GM21786 (cell line): ENCODE data around the gene NLRP1.
"Not testable (repeated sequence)": the region's sequence is repeated elsewhere in the genome, so short reads cannot be mapped to it uniquely, and the experiment has no call there.

Experiments
- ATAC-seq: cut with Tn5 transposase; IDR thresholded peaks from one replicate; pipeline ENCODE4 v1.9.1; 2021; ENCODE audit not compliant: unreplicated experiment

Gene NLRP1

DNA sequence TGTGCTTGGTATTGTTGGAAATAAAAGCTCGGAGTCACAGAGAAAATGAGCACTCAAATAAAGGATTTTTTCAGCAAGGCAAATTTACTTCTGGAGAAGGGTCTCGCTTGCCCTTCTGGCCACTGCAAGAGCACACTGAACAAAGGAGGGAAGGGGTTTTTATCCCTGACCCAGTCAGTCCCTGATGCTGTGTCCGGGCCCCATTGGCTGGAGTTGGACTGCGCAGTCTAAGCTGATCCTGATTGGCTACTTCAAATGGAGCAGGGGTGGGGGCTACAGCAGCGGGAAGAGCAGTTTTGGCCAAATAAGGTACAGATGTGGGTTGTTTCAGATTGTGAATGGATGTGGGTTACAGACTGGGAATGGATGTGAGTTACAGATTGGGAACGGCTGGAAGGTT lies 4.3 kb upstream of the NLRP1 start:
- ATAC-seq = no peak

DNA sequence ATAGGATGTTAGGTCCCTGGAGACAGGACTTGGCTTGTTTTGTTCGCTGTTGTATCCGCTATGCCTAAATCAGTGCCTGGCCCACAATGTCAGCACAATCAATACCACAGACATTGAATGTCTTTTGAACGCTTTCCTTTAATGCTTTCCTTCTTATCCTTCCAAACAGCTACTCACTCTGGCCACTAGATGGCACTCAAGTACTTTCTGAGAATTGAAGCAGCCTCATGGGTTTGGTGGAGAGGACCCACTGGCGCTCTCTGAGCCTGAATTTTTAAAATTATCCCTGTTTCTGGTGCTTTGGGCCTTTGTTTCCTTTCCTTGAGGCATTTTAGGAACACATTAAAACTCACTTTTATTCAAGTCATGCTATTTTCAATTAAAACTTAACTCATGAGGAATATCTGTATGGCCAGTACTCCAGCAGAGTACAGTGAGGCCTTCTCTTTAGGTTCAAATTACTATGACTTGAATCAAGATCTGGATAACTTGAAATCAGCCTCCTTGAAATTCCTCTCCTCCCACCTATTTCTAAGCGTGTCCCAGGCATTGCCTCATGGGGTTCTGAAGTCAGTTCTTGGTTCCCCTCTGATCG lies 3.2 kb upstream of the NLRP1 start:
- ATAC-seq = no peak

DNA sequence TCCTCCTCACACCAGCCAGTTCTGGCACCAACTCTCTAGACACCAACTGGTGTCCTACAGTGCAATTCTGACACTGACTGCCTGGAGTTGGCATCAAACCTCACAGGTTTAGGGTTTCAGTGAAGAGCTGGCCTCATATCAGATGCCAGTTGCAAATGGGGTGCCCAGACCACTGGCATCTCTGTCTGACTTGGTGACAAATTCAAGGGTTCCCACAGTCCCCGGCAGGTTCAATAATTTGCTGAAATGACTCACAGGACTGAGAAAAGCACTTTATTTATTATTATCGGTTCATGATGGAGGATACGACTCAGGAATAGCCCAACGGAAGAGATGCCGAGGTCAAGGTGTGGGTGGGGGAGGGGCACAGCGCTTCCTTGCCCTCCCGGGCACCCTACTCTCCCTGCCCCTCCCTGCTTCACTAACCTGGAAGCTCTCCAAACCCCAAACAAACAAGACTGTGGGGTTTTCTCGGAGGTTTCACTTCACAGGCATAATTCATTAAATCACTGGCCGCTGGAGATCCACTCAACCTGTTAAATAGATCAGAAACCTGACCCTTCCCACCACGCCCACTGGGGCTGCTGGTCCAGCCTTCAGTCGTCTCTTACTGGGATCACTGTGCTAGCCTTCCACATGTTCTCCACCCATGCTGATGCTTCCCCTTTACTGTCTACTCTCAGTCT lies 1.7 kb upstream of the NLRP1 start:
- no peak for ATAC-seq

DNA sequence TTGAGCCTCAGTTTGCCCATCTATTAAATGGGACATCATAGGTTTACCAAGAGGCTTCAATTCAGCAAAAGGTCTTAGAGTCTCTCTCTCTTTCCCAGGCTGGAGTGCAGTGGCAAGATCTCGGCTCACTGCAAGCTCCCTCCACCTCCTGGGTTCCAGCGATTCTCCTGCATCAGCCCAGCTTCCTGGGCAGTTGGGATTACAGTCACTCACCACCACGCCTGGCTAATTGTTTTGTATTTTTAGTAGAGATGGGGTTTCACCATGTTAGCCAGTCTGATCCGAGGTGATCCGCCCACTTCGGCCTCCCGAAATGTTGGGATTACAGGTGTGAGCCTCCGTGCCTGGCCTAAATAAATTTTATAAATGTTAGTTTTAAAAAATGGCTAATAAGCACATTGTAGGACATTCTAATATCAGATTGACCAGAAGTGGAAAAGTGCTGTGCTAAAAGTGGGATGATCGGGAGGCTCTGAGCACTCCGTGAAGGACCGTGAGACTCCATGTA lies 1.0 kb upstream of the NLRP1 start:
- ATAC-seq = no peak

DNA sequence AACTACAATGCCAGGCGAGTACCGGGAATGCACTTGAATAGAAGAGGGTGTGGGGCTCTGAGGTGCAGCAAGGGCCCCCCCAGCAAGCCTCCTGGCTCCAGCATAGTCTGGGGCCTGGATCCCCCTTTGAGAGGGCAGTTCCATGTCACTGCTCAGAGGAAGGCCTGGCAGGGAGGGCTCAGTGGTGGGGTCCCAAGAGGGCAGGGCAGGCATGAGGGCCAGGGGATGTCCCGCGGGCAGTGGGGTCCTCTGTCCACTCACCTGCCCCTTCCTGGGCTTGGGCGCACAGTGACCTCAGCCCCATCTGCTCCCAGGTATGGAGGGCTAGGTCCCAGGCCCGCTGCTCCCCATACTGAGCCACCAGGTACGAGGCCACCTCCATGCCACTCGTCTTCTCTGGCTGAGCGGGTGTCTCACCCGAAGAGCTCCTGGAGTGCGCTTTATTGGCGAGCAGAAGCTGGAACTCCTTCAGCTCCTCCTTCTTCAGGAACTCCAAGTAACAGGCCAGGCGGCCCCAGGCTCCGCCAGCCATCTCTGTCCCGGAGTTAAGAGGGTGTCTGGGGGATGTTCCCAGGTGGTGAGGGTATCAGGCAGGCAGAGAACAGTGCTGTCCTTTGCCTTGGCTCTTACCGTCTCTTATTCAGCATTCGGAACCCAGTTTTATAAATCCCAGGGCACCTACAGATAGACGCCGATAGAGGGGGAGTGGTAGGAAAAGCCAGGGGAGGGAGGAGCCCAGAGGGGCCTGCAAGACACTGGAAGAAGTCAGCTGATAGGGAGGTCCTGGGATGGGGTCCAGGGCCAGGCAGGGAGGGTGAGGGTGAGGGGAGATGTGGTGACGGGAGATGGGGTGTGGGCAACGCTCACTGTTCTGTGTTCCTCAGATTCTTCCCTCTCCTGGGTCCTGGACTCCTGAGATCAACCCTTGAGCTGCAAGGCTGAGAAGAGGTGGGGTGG lies 605 bp downstream of the NLRP1 start:
- no peak for ATAC-seq

DNA sequence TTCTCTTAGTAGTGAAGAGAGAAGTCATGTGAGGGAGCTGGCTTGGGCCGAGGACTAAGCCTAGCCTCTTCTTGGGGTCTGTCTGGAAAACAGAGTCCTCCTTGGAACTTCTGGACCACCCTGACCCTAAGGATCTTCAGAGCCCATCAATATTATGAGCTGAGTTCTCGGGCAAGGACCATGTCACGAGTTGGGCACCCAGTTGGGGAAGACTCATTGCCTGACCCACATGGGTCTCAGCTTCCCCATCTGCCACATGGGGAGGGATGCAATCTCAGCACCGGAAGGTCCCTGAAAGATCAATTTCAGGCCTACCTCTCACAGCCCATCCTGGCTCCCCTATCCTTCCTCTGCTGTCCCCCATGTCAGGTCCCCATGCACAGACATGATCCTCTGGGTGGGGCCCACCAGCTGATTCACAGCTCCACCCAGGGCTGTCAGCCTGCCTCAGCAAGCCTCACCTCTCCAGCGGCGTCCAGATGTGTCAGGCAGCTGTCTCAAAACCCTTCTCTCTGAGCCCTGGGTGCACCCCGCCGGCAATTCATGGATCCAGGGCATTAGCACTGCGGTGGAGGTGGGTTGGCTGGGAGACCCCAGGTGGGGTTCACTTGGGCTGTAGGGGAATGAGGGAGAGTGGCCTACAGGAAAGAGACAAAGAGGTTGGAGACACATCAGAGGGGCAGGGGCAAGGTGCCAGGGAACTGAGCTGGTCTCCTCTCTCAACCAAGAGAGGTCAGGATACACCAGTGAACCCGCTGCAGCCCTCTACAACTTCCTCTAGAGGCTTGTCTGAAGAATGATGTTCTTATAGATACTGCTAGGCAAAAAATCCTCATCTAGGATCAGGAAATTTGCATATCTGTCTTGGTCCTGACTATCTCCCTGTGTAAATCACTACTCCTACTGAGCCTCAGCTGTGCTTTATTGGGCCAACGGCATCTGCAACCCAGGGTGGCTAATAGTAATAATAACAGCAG lies 1.8 kb downstream of the NLRP1 start:
- ATAC-seq = no peak

DNA sequence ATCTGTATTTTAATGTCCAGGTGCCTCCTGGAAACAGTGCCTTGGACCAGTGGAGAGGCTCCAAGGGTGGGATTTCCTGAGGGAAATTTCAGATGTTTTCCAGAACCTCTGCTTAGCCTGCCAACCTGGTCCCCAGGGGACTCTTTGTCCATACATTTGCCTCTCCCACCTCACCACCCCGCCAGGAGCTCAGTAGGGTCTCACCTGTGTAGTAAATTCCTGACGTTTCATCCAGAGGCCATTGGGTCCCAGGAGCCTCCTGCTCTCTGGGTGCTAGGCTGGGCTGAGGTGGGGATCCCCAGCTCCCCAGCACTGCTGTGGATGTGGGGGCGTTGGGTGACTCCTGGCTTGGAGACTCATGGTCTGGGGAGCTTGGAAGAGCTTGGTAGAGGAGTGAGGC lies 2.7 kb downstream of the NLRP1 start:
- no peak for ATAC-seq

DNA sequence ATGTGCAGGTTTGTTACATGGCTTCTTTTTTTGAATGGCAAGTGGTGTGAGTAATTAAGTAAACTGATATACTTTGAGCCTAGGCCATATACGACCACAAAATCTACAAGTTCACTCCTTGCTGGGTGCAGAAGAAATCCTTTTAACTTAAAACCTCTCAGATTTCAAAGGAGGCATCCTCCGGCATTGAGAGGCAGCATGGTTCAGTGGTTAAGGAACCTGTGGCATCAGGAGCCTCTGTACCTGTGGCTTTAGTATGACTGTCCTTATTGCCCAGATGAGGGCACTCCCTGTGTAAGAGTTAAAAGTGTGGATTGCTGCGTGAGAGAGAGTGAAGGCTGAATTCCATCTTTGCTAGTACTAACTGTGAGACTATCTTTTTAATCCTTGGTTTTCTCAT lies 3.3 kb downstream of the NLRP1 start:
- no peak for ATAC-seq

DNA sequence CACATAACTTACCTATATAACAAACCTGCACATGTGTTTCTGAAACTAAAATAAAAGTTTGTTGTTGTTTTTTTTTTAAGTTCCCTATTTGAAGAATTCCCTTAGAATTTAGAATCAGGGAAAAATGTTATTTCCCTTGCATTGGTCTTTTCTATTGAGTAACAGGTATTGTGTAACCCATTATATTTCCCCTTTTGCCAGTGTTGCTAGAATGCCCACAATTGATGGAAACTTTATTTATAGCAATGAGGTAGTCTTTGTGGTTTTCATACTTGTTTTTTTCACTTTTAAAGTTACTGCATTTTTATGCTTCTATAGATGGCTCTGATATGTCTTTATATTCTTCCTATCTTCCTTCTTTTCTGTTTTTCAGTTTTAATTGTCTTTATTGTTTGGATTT lies 3.9 kb downstream of the NLRP1 start:
- no peak for ATAC-seq

DNA sequence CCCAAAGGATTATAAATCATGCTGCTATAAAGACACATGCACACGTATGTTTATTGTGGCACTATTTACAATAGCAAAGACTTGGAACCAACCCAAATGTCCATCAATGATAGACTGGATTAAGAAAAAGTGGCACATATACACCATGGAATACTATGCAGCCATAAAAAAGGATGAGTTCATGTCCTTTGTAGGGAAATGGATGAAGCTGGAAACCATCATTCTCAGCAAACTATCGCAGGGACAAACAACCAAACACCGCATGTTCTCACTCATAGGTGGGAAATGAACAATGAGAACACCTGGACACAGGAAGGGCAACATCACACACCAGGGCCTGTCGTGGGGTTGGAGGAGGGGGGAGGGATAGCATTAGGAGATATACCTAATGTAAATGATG lies 5.5 kb downstream of the NLRP1 start:
- not testable (repeated sequence) for ATAC-seq

DNA sequence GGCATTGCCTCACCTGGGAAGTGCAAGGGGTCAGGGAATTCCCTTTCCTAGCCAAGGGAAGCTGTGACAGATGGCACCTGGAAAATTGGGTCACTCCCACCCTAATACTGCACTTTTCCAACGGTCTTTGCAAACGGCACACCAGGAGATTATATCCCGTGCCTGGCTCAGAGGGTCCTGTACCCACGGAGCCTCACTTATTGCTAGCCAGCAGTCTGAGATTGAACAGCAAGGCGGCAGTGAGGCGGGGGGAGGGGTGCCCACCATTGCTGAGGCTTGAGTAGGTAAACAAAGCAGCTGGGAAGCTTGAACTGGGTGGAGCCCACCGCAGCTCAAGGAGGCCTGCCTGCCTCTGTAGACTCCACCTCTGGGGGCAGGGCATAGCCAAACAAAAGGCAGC lies 11.3 kb downstream of the NLRP1 start:
- not testable (repeated sequence) for ATAC-seq

DNA sequence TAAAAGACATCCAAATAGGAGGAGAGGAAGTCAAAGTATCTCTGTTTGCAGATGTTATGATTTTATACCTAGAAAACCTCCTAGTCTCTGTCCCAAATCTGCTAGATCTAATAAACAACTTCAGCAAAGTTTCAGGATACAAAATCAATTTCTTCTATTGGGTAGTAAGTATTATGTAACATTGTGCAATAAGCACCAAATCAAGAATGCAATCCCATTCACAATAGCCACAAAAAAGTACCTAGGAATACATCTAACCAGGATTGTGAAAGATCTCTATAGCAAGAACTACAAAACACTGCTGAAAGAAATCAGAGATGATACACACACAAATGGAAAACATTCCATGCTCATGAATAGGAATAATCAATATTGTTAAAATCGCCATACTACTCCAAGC lies 13.0 kb downstream of the NLRP1 start:
- ATAC-seq = no peak

DNA sequence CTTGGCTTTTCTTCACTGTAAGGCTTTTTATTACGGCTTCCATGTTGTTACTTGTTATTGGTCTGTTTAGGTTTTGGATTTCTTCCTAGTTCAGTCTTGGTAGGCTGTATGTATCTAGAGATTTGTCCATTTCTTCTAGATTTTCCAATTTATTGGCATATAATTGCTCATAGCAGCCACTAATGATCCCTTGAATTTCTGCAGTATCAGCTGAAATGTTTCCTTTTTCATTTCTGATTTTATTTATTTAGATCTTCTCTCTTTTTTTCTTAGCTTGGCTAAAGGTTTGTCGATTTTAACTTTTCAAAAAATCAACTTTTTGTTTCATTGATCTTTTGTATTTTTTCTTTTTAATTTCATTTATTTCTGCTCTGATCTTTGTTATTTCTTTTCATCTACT lies 18.5 kb downstream of the NLRP1 start:
- no peak for ATAC-seq

DNA sequence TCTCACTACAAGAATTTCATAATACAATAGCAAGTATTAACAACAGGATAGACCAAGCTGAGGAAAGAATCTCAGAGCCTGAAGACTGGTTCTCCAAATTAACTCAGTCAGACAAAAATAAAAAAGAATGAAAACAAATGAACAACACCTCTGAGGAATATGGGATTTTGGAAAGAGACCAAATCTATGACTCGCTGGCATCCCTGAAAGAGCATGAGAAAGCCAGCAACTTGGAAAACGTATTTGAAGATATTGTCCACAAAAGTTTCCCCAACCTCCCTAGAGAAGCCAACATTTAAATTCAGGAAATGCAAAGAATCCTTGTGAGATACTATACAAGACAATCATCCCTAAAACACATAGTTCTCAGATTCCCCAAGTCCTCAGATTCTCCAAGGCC lies 20.9 kb downstream of the NLRP1 start:
- ATAC-seq = no peak

DNA sequence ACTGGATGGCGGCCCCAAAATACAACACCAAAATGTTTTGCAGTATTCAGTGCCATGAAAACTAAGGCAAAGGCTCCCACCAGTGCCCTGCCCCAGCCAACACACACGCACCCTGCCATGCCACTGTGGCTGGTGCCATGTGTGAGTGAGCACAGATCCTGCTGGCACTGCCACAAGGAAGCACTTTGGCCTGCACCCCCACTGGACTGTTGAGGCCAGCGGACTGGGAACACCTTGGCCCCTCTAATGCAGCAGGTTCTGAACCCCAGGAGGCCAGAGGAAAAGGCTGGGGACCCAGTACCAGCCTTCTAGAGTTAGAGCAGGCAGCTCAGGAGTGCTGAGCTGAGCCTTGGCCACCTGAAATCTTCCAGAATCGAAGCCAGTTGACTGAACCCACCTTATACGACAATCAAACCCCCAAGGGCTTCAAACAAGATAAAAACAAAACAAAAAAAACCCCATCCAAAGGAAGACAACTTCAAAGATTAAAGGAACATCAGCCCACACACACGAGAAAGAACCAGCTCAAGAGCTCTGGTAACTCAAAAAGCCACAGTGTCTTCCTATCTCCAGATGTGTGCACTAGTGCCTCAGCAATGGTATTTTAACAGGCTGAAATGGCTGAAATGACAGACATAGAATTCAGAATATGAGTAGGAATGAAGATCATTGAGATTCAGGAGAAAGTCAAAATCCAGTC lies 21.5 kb downstream of the NLRP1 start:
- no peak for ATAC-seq

DNA sequence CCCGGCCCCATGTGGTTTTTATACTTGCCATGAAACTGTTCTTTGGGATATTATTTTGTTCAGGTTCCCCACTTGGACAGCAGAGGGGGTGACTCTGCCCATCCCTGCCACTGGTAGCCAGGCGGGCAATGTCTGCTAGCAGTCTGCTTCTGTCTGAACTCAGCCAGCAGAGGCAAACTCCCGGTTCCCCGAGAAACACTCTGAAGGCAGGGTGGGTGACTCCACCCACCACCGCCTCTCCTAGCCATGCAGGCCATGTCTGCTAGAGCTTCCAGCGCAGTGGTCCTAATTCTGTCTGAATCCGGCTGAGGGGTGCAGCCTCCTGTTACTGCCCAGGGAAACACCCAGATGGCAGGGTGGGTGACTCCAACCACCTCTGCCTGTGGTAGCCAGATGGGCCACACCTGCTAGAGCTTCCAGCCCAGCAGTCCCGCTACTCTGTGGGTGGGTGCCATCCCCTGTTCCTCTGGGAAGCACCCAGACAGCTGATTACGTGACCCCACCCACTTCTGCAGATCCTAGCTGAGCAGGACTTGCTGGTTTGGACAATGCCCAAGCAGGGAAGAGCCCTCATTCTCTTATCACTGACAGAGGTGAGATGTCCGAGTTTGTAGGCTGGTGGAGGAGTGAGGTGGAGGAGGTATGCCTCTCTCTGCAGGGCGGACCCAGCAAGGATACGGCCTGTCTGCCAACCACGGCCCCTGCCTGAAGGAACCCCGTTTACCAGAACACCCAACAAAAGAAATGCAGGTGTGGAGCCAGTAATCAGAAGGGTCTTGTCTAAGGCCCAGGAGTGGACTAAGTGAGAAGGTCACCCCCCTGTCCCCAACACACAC lies 22.4 kb downstream of the NLRP1 start:
- ATAC-seq = no peak

DNA sequence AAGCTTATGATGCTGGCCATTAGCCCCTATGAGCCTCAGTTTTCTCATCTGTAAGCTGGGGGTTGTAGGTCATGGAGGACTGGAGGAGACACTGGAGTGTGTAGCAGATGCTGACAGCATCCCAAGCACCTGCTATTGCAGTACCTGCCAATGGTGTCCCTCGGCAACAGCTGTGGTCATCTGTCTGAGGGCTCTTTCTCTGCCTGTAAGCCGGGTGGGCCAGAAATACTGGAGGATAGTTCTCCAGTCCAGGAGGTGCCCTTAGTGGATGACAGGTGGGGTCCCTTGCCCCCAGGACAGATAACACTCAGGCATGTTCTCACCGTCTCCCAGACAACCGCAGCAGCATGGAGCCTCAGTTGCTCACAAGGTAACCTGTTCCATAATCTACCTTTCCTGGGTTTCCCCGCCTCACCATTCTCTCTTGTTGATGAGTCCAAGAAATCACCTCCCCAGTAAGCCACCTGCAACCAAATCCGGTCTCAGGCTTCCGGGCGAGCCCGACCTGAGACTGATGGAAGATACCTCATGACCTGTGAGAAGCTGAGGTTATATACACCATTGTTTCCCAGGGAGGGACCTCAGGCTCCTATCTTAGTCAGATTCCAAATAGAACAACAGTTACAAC lies 23.8 kb downstream of the NLRP1 start:
- ATAC-seq = no peak
